GM12891 (cell line): Measurements from ENCODE around the gene TSR3.

Experiments used
- DNase-seq: peaks from one replicate; pipeline ENCODE4 v3.0.0; 2011; ENCODE audit warnings: low spot score; ENCODE audit not compliant: insufficient read length
- FAIRE-seq: peaks from 2 replicates; lab custom pipeline; 2011; peaks lifted over from hg19 to GRCh38; lab: Jason Lieb, UNC
- PAX5 ChIP-seq: IDR thresholded peaks from 2 replicates; pipeline ENCODE4 v1.6.1; 2011; ENCODE audit warnings: low read length, moderate library complexity, mild to moderate bottlenecking; ENCODE audit not compliant: insufficient read depth, severe bottlenecking
- POLR2A ChIP-seq: IDR thresholded peaks from 2 replicates; pipeline ENCODE4 v1.6.1; 2011; ENCODE audit warnings: low read depth, low read length, control low read depth
- POLR2AphosphoS5 ChIP-seq: IDR thresholded peaks from 2 replicates; pipeline ENCODE4 v1.6.1; 2011; ENCODE audit warnings: low read depth, low read length, control low read depth
- POU2F2 ChIP-seq: IDR thresholded peaks from 2 replicates; pipeline ENCODE4 v1.6.1; 2011; ENCODE audit warnings: low read depth, mild to moderate bottlenecking, control low read depth, low read length, moderate library complexity
- SPI1 ChIP-seq: IDR thresholded peaks from 2 replicates; pipeline ENCODE4 v1.6.1; 2011; ENCODE audit warnings: low read depth, low read length, control low read depth
- TAF1 ChIP-seq: IDR thresholded peaks from 2 replicates; pipeline ENCODE4 v1.6.1; 2011; ENCODE audit warnings: low read depth, low read length, control low read depth

Gene TSR3

DNA sequence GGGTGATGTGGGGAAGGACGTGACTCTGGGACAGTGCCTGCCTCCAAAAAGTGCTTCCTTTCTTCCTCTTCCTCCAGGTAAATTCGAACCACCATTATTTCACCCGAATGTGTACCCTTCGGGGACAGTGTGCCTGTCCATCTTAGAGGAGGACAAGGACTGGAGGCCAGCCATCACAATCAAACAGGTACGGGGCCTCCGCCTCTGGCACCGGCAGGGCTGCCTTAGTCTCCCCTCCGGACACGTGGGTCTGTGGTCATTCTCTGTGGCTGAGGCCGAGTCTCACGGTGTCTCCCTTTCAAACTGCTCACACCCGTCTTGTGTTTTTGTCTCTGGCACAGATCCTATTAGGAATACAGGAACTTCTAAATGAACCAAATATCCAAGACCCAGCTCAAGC lies 31.6 kb downstream of the TSR3 start:
- no peak for TF ChIP-seq SPI1
- TF ChIP-seq POU2F2: no peak
- TF ChIP-seq POLR2AphosphoS5: no peak
- TF ChIP-seq TAF1: no peak
- TF ChIP-seq POLR2A: no peak
- no peak for TF ChIP-seq PAX5
- FAIRE-seq: no peak
- no peak for DNase-seq

DNA sequence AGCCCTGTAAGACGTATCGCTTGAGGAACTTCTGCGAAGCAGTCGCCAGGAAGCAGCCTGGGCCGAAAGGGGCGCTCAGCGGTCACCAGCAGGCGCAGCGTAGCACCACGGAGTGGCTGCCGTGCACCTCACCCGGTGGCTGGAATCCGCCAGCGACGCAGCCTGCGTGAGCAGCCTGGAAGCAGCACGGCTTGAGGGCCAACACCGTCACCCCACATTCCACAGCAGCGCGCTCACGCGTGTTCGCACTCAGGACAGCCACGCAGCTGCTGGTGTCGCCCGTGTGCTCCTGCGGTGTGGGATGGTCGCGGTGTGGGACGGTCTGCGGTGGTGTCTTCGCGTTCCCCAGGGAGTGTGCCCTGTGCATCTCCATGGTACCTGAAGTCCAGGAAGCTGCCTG lies 32.6 kb downstream of the TSR3 start:
- DNase-seq (no peak), FAIRE-seq (no peak)
- TF ChIP-seq PAX5: no peak
- TF ChIP-seq SPI1: no peak
- TF ChIP-seq TAF1: no peak
- TF ChIP-seq POLR2A: 0 out of 2 replicates have a peak, but pooled peaks have one; percentile 40
- TF ChIP-seq POLR2AphosphoS5: peak; percentile 76
- no peak for TF ChIP-seq POU2F2

DNA sequence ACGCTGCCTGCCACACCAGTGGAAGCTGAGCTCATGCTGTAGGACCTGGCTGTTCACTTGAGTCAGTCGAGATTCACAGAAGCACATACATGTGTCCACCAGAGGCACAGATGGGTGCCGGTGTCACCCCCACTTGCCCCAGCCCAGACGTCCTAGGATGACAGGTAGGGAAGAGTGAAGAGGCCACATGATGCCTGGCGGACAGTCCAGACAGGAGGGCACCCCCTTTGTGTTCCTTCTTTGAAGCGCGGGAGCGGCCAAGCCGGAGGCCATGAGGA lies 33.5 kb downstream of the TSR3 start:
- FAIRE-seq (no peak), DNase-seq (no peak)
- TF ChIP-seq POLR2AphosphoS5 (no peak), PAX5 (no peak), POU2F2 (no peak), POLR2A (no peak; the same call in 1 of the 2 replicates), TAF1 (no peak), SPI1 (no peak)

DNA sequence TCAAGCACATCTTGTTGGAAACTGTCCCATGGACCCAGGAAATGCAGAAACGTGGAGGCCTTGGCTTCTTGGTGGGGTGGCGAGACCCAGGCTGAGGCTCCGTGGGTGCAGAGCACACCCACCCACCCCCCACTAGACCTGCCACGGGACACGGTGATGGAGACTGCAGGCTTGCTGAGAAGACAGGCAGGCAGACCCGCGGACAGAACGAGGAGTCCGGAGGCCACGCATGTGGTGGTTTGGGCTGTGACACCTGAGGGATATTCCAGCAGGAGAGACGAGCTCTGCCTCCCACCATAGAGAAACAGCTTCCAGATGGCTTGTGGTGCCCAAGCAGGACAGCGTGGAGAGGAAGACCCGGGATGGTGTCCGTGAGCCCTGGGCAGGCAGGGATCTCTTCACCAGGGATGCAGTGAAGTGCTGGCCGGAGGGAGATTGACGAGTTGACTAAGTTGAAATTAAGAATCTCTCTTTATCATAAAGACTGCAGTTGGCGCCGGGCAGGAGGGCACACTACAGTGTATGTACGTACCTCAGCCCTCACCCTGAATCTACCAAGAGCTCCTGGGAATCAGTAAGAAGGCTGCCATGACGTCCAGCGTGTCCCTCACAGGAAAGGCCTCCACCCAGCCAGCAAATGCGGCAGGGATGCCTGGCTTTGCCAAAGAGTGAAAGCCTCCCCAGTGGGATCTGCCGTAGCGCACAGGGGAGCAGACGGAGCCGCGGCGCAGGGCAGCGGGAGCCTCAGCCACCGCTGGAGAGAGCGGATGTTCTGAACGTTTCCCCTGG lies 34.0 kb downstream of the TSR3 start:
- TF ChIP-seq POLR2AphosphoS5 (peak; percentile 68; the same call in 1 of the 2 replicates), POLR2A (peak; percentile 58; the same call in 1 of the 2 replicates), SPI1 (no peak)
- no peak for FAIRE-seq
- no peak for DNase-seq

DNA sequence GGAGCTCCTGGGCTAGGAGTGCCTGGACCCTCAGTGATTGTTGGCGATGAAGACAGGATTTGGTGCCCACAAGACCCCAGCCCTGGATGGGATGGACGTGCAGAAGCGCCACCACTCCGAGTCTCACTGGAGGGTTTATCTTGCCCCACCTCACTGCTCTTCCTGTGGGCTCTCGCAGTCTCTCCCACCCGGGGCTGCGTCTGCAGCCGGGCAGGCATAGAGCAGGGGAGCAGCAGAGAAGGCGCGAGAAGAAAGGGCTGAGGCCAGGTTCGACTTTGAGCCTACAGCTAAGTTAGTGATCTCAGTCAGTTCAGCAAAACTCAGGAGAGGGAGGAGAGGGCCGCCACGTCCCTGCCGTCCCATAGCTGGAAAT lies 35.7 kb downstream of the TSR3 start:
- TF ChIP-seq POU2F2 (no peak), POLR2AphosphoS5 (0 out of 2 replicates have a peak, but pooled peaks have one; percentile 24)
- DNase-seq (no peak), FAIRE-seq (no peak)

DNA sequence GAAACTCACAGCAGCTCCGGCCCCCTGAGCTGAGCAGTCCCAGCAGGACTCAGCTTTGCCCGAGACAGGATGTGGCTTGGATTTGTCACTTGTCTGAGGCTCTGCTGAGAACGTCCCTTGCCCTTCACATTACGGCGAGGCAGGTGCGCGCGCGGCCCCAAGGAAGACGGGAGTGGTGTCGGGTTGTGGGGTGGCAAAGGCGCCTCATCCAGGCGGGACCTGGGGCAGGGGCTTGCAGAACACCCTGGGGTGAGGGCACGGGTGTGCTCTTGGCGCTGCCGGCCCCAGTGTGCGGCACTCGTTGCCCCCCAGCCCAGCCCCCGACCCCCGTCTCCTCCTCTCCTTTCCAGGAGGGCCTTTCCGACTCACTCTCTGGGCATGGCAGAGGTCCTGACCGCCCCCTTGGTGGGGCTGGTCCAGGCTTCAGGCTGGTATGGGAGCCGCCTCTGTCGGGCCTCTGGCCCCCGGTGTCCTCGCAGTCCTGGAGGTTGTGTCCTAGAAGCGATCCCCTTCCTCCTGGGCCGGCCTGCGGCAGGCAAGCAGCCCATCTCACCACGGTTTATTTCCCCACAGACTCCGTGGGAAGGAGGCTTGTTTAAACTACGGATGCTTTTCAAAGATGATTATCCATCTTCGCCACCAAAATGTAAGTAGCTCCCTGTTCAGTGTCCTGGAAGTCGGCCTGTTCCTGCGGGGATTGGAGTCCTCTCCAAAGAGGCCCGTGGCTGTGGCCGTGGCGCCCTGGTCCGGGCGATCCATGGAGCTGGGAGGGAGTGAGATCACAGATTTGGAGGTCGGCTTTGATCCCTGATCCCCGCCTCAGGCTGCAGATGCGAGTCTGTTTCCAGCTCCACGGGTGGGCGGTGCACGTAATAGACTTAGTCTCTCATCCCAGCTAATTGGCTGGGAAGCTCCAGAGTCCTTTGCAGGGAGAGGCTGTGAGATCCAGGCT lies 36.3 kb downstream of the TSR3 start:
- TF ChIP-seq POLR2AphosphoS5 (peak; percentile 21; the same call in 1 of the 2 replicates), PAX5 (no peak), POLR2A (no peak), TAF1 (no peak), POU2F2 (no peak), SPI1 (no peak)
- FAIRE-seq (no peak), DNase-seq (no peak)

DNA sequence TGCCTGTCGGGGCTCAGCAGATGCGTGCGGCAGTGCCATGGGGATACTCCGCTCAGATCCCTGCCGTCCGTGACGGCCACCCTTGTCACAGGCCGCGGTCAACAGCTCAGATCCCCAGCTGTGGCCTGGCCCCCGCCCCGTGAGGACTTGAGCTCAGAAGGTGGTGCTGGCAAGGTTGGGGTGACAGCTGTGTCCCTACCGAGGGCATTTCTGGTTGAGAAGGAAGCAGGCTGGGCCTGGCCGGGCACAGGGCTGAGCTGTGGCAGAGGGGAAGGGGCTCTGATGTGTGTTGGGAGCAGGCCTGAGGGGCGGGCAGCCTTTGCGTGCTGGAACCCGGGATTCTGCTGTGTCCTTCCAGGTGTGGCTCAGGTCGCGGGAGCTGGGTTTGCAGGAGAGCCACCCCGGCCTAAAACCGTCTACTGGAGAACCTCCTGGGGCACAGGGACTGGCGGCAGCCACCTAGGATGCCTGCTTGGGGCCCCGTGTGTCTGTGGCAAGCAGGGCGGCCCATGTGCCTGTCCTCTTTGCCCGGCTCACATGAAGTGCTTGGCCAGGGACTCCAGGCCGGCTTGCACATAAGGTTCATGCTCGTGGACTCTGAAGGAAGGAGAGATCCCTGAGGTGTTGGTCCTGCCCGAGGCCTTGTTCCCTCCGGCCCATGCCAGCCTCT lies 37.1 kb downstream of the TSR3 start:
- DNase-seq: no peak

DNA sequence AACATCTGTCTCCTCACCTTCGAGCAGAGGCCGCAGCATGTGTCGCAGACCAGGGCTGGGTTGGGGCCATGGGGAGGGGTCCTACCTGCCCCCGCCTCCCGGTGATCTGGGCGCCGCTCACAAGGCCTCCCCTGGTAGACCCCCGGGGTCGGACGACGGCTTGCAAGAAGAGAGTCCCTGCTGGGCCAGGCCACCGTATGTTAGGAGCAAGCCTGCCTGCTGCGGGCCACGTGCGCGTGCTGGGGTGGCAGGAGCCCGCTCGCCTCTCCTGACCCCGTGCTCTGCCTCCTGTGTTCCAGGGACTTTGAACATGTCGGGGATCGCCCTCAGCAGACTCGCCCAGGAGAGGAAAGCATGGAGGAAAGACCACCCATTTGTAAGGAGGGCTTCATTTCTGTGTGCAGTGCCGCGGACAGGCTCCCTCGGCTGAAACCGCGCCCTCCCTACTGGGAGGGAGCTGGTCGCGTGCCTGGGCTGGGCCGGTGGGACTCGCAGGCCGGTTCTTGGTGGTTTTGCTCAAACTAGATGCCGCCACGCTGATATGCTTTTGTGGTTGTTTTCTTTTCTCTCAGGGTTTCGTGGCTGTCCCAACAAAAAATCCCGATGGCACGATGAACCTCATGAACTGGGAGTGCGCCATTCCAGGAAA lies 37.8 kb downstream of the TSR3 start:
- DNase-seq: no peak
- FAIRE-seq: no peak
- TF ChIP-seq POLR2A: 0 out of 2 replicates have a peak, but pooled peaks have one; percentile 18
- TF ChIP-seq SPI1: no peak

More for the DNA sequence above, 37.1 kb downstream of the TSR3 start:
- FAIRE-seq: no peak
- TF ChIP-seq POU2F2: no peak
- TF ChIP-seq SPI1: no peak
- no peak for TF ChIP-seq TAF1
- no peak for TF ChIP-seq PAX5
- TF ChIP-seq POLR2AphosphoS5: peak; percentile 53
- 0 out of 2 replicates have a peak, but pooled peaks have one; percentile 15 for TF ChIP-seq POLR2A

DNA sequence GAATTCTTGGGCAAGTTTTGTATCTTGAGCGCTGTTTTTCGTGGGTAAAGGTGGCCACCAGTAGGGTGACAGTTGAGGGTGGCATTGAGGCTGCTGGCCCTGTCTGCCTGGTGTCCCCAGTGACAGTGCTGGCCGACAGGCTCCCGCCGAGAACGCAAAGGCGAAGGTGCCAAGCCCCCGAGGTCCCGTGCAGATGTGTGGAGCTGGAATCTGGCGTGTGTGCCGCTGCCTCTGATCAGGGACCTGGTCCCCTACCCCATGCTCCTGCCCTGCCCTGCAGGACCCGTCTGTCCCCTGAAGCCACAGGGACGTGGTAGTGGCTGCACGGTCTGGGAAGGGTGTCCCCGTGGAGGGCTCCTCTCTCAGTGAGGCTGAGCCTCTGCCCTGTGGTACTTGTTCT lies 38.8 kb downstream of the TSR3 start:
- no peak for FAIRE-seq

More for the DNA sequence above, 38.8 kb downstream of the TSR3 start:
- TF ChIP-seq PAX5: no peak
- no peak for TF ChIP-seq TAF1
- no peak for DNase-seq
